ENCODE data around the gene RGS9.
"Not testable (repeated sequence)": the region's sequence is repeated elsewhere in the genome, so short reads cannot be mapped to it uniquely, and the experiment has no call there.

Gene RGS9

DNA sequence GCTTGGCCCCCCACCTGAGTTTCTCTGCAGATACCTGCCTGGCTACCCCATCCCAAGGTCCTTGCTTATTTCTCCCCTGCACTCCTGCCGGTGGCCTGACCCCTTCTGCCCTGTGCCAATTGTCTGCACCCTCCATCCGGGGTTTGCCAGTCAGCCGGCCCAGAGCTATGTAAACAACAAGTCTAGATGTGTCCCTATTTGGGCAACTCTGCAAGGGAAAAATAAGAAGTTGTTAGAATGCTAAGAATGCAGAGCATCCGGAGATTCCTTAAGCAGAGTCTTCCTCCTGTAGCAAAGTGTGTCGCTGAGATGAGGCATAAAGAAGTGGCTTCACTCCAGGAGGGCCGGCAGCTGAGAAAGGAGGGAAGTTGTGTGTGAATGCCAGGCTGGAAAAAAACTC lies 46.6 kb downstream of the RGS9 start:
- no peak for DNase-seq (ENCODE audit: low spot score)

DNA sequence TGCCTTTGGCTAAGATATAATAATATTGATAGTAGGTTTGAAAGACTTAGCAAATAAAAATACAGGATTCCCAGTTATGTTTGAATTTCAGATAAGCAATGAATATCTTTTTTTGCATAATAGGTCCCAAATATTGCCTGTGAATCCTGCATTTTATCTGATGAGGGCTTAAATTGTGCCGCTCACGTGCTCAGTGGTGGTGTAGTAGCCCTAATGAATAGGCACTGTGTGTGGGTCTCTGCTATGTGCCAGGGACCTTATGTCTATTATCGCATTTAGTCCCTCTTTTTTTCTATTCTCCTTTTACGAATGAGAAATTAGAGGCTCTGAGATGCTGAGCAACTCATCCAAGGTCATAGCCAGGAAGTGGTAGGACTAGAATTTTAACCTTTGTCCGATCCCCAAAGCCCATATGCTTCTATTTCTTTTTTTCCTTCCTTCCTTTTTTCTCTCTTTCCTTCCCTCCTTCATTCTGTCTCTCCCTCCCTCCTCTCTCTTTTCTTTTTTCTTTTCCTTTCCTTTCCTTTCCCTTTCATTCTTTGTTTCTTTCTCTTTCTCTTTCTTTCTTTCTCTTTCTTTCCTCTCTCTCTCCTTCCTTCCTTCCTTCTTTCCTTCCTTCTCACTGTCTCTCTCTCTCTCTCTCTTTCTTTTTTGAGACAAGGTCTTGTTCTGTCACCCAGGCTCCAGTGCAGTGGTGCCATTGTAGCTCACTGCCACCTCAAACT lies 47.2 kb downstream of the RGS9 start:
- DNase-seq (ENCODE audit: low spot score) = no peak

DNA sequence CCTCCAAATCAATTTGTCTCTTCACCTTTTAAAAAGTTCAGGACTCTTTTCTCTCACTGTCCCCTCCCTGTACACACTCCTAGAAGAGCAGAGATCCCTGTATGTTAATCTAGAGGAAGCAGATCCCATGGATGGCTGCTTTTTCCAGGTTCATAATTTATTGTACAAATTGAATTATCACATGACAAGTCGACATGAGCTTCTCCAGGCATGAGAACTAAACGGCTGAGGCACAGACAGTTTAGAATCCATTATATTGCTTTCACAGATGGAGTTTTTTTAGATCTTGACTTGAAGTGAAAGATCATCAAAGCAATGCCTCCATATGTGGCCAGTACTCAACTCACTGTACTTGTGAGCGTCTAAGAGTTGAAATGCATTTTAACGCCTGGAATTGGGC lies 47.9 kb downstream of the RGS9 start:
- no peak for DNase-seq (ENCODE audit: low spot score)

DNA sequence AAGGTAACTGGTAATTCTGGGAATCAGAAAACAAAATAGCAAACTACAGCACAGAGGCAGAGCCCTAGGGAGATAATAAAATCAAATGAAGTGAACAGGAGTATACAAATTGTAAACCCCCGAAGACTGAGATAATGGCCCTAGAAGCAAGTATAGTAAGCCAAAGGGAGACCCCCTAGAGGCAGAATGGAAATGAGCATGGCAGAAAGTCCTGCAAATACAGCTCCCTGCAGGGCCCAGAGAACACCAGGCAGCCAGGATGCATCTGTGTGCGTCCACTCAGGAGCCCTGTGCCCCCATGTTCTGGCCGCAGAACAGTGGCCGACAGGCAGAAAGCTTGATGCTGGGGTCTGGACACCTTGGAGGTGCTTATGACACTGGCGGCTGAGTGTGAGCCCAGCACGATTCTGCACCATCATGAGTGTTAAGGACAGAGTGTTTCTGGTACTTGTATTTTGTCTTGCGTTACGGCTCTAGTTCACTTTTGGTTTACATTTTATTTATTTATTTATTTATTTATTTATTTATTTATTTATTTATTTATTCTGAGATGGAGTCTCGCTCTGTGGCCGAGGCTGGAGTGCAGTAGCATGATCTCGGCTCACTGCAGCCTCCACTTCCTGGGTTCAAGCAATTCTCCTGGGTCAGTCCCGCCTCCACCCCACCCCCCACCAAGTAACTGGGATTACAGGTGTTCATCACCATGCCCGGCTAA lies 48.7 kb downstream of the RGS9 start:
- DNase-seq (ENCODE audit: low spot score) = no peak

DNA sequence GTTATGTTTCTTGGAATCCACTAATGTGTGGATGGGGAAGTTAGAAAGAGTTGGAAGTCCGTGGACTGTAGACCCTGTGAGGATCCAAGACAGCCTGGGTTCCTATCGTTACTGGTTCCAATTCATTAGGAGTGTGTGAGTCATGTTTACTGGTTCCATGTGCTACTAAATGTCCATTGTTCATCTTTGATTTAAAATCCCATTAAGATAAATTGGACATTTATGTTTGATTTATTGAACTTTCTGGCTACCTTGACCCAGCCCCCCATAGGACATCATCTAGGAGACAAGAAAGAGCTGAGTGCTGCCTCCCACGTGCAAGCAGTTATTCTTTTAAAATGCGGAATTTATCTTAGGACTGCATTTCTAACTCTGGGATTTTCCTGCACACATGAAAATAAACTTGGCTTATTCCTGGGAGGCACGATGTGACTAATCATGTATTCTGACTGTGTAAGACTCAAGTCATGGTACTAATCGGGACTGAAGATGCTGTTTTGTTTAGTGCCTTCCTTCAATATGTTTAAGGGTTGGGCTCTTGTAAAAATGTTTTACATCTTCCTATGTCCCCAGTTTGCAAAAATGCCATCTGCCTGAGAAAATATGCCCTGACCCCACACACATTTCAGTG lies 53.4 kb downstream of the RGS9 start:
- DNase-seq (ENCODE audit: low spot score) = no peak

DNA sequence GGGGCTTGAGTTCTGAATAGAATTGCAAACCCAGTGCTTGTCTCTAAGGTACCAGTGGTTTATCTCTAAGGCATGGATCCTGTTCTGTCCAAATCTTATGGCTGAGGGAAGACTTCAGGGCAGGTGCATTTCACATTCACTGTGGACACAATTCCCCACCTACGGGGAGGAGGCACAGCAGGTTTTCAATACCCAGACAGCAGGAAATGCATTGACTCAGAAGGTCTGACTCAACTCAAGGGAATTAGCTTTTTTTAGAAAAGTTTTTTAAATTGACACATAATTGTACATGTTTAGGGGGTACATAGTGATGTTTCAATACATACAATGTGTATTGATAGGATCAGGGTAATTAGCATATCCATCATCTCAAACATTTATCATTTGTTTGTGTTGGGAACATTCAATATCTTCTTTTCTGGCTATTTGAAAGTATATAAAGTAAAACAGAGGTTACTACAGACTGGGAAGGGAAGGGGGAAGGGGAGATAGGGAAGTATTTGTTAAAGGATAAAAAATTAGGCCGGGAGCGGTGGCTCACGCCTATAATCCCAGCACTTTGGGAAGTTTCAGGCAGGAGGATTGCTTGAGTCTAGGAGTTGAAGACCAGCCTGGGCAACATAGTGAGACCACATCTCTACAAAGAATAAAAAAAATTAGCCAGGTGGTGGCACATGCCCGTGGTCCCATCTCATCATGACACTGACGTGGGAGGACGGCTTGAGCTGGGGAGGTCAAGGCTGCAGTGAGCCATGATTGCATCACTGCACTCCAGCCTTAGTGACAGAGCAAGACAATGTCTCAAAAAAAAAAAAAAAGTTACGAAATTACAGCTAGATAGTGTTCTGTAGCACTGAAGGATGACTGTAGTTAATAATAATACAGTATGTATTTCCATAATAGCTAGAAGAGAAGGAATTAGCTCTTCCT lies 54.9 kb downstream of the RGS9 start:
- no peak for DNase-seq (ENCODE audit: low spot score)

DNA sequence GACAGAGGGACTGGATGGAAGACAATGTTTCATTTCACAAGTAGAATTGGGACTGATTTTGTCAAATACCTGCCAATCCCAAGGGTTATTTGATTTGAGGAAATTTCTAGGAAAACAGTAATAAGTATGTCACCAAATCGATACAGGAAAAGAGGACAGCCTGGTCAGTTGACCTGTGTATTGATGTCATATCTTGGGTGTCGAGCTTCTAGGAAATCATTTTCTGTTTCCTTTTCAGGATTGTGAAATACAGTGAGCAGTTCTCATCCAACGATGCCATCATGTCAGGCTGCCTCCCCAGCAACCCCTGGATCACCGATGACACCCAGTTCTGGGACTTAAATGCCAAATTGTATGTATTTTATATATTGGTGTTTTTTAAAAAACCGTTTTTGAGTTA lies 56.1 kb downstream of the RGS9 start:
- no peak for DNase-seq (ENCODE audit: low spot score)

DNA sequence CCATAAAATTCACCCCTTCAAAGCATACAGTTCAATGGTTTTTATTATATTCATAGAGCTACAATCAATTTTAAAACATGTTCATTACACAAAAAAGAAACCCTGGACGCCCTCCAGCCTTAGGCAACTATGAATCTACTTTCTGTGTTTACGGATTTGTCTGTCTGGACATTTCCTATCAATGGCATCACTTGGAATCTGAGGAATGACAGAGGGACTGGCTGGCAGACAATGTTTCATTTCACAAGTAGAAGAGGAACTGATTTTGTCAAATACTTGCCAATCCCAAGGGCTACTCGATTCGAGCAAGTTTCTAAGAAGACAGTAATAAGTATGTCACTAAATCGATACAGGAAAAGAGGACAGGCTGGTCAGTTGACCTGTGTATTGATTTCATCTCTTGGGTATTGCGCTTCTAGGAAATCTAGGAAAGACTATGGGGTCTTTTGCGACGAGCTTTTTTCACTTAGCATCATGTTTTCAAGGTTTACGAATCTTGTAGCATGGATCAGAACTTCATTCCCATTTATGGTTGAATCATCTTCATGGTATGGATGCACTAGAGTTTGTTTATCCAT lies 56.6 kb downstream of the RGS9 start:
- no peak for DNase-seq (ENCODE audit: low spot score)

DNA sequence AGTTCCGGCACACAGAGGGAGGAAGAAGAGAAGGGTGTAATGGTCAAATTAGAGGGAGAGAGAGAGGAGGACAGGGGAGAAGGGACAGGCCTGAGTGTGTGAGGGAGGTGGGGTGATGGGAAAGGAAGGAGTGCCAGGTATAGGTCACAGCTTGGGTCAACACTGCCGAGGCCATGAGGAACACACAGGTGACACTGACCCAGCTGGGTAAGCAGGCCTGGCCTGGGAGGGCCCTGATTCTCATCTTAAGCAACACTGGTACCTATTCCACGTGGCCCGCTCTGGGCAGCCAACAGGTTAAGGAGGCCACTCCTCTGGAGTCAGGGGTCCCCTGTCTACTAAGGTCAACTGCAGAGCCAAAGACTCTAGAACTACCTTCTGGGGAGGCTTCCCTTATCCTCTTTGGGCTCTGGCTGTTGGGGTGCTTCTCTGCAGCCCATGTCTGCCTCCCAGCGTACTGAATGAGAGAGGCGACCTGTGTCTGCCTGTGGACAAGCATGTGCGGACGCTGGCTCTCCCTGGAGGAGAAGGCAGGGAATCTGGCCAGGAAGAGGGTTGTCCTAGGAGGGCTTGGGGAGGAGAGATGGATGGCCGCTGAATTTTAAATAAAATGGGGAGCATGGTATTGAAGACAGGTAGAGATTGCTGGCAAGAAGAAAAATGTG lies 57.6 kb downstream of the RGS9 start:
- no peak for DNase-seq (ENCODE audit: low spot score)

DNA sequence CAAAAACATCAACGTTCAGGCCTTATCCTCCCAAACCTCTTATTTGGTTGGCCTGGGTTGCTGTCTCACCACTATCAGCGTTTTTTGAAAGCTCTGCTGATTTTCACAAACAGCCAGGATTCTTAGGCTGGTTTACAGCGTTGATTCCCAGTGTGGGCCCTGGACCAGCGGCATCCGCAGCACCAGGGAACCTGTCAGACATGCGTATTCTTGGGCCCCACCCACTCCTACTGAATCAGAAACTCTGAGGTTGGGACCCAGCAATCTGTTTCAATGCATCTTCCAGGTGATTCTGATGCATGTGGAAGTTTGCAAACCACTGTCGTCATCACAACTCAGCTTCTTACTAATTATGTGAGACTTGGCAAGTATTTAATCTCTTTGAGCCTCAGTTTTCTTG lies 58.5 kb downstream of the RGS9 start:
- DNase-seq (ENCODE audit: low spot score) = no peak

DNA sequence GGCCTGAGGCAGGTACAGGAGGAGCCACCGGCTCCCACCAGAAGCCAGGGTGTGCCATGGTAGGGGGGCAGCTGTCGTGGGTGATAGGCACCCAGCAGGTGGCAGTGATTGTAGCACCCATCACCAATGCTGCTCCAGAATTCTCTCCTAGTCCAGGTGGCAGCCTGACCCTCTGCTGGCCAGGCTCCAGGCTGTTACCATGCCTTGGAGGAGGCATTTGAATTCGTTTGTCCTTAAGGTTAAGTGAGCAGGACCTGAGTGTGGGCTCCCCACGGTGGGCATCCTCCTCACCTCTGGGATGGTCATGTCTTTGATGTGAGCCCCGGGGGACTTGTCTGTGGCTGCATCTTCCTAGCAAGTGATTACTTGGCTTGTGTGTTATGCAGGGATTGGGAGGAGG lies 59.4 kb downstream of the RGS9 start:
- no peak for DNase-seq (ENCODE audit: low spot score)

DNA sequence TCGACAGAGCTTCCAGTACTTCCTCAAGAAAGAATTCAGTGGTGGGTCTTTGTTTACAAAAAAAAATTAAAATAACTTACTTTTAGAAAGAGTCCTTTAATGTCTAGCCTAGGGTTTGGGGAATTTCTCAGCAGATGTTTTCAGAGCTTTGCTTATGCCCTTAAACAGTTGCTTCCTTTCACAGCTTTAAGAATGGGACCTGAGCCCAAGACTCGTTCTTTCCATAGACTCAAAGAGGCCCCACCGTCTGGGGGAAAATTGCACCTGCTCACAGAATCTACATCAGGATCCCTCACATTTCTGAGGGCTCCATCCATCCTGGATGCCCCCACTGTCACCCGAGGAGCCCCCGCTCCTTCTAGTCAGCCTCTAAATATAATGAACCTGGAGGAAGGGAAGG lies 60.0 kb downstream of the RGS9 start:
- DNase-seq (ENCODE audit: low spot score) = no peak

DNA sequence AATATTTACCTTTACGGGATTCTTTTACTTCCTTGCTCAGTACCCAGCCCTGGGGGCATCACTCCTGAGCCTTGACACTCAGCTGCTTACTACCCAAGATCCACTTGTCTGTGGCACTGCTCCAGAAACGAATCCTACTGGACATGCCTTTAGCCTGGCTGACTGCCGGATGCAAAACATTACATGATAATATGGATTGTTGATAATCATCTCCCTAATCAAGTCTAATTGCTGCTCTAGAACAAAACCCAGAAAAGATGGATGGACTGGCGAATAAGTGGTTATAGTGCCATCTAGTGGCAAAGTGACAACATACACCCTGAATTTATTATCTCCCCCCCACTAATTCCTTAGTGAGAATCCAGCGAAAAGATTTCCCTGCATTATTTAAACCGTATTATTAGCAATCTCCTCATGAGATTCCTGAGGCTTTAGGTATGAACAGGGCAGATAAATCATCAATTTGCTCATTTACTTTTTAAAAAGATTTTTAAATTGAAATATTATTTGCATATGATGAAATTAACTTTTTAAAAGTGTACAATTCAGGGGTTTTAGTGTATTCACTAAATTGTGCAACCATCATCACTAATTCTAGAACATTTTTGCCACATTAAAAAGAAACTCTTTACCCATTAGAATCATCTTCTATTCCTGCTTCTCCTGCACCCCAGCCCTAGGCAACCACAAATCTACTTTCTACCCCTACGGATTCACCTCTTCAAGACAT lies 61.6 kb downstream of the RGS9 start:
- peak; percentile 77 for DNase-seq (ENCODE audit: low spot score)

DNA sequence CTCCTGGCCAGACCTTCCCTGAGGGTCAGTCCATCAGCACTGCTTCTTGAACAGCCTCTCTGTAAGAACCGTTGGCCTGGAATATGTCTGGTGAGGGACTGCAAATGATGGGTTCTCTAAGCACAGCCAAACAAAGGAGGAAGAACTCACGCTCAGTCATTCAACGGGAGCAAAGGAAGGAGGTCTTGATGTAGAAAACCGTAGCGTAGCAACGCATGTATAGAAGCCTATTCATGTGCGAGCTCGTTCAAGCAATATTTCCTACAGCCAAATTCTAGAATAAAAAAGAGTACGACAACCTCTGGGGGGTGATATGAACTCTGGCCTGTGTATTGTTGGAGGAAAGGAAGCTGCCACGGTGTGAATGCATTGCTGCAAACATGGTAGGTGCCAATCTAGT lies 64.2 kb downstream of the RGS9 start:
- DNase-seq (ENCODE audit: low spot score) = no peak

DNA sequence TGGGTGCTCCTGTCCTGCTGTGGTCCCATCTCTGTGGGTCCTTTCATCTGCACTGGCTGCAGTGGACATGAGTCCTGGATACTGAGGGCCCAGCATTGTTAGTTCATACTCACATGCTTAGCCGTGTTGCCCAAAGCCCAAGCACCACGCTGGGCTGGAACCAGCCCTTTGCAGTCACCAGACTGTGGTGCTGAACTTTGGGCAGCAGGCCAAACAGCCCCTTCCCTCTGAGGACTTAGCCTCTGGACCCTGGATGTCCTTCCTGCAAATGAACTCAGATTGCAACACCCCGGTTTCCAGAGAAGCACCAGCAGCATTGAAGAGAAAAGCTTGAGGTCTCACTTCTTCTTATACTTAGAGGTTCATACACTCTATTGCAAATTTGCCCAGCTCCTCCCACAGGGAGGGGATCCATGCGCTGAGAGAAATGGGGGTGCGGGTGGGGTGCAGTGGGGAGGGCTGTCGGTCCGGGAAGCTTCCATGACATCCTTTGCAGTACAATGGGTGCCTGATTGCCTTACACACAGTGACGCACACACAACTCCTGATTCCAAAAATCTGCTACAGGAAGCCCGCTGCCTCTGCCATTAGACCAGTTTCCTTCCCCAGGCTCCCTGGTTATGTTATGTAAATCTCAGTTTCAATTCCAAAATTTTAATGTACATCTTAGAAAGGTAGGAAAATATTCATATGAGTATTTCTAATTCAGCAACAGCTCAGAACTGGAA lies 65.8 kb downstream of the RGS9 start:
- no peak for DNase-seq (ENCODE audit: low spot score)

DNA sequence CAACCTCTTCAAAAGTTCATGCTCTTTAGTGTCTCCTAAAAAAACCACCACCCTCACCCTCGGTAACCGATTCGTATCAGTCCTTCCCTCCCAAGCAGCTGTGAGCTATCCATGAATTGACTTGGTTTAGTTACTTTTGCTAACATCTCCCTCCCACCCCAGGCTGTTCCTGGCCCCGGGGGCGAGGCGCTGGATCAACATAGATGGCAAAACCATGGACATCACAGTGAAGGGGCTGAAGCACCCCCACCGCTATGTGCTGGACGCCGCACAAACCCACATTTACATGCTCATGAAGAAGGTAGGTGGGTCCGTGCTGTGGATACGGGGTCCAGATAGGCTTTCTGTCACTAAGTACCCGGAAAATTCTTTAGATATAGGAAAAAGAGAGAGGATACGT lies 66.8 kb downstream of the RGS9 start:
- no peak for DNase-seq (ENCODE audit: low spot score)

DNA sequence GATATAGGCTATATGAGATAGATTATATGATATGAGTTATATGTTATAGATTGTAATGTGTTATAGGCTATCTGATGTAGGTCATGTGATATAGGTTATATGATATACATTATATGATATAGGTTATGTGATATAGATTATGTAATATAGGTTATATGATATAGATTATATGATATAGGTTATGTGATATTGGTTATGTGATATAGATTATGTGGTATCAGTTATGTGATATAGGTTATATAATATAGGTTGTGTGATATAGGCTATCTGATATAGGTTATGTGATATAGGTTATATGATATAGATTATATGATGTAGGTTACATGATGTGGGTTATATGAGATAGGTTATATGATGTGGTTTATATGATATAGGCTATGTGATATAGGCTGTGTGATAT lies 68.5 kb downstream of the RGS9 start:
- DNase-seq (ENCODE audit: low spot score) = no peak

DNA sequence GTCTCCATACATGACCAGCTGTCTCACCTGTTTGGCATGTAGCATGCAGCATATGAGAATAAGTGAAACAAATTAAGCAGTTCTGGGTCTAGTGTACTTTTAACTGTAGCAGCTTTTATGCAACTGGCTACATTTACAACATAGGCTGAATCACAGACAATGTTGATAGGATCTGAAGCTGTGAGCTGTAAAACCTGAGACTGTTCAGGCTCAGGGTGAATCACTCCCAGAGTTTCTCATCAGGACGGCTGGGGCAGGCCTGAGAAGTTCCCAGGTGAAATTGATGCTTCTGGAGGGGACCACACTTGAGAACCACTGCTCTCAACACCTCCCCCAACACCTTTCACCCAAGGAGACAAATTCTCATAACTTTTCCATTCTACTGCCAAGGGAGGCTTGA lies 70.3 kb downstream of the RGS9 start:
- not testable (repeated sequence) for DNase-seq (ENCODE audit: low spot score)

DNA sequence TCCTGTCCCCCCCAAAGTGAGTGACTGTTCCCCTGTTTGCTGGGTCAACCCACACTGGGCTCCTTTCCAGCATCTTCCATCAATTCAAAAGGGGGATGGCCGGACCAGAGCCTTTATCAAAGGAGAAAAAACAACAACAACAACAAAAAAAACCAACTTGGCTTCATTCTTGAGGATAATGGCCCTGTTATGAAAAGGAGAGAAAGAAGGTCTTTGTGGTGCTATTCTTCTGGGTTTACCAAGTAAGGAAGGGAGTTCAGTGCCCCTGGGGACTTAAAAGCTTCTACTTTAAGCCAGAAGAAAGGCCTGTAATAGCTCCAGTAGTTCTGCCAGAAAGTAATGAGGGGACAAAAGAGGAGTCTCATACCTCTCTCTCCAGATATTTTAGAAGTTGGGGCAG lies 71.5 kb downstream of the RGS9 start:
- DNase-seq (ENCODE audit: low spot score) = no peak

DNA sequence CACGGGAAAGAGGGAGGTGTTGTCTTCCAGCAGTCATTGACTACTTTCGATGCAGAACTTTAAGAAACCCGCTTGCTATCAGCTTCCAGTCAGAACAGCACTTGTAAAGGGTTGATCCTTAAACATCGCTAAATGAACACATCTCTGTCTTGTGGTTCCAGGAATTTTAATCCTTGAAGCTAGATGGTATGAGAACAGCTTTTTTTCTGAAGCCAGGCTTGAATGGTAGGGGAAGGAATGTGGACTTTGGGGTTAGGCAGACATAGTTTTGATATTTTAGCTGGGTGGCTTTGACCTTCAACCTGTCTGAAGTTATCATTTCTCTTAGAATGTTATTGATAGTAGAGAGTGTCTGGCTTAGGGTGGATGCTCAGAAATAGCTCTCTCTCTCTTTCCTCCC lies 81.1 kb downstream of the RGS9 start:
- no peak for DNase-seq (ENCODE audit: low spot score)
